Measurements from ENCODE around the gene CPTP. TPM values are rescaled to one million over a fixed set of nuclear protein-coding genes. Genes with fewer than 3 reads are reported as not detected.

CPTP gene
- total and polyA plus RNA-seq, 2 of the 13 experiments (the other 11 are each of a cell fraction or from before 2014, with no cell fraction given), result 5.5 to 9.3 TPM

DNA sequence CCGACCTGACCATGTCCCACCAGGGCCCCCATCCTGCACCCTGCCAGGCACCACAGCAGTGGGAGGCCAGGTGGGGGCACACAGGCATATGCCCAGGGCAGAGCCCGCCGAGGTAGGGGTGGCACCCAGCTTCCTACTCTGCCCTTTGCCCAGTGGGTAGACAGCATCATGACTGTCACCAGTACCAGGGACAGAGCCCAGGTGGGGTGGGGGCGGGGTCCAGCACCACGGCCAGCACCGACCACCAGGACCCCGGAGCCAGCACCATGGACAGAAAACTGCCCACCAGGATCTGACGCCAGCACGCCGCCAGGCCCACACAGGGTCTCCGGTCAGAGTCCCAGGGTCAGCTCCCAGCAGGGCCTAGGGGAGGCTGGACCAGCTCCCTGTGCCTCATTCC lies 10.2 kb downstream of the CPTP start (continued):
- TF ChIP-seq ZNF383 (CRISPR knock-in tag; IDR thresholded peaks at IDR 0.05; ENCODE audit: borderline replicate concordance), result no peak
- peak; percentile 41; the same call in 1 of the 2 replicates for TF ChIP-seq ARID5B (CRISPR knock-in tag; IDR thresholded peaks at IDR 0.05)
- 0 out of 2 replicates have a peak, but pooled peaks have one; percentile 58 for TF ChIP-seq ARNTL (CRISPR knock-in tag; IDR thresholded peaks at IDR 0.05)
- TF ChIP-seq ZNF672 (CRISPR knock-in tag; IDR thresholded peaks at IDR 0.05), result no peak
- no peak for TF ChIP-seq NFYB (CRISPR knock-in tag; IDR thresholded peaks at IDR 0.05)
- no peak for TF ChIP-seq TOE1 (CRISPR knock-in tag; IDR thresholded peaks at IDR 0.05)
- TF ChIP-seq ZNF747 (CRISPR knock-in tag; IDR thresholded peaks at IDR 0.05; ENCODE audit: borderline replicate concordance), result peak; percentile 65; the same call in 1 of the 2 replicates
- TF ChIP-seq BORCS8-MEF2B (CRISPR knock-in tag; IDR thresholded peaks at IDR 0.05), result peak; percentile 78
- peak; percentile 69; the same call in 1 of the 2 replicates for TF ChIP-seq ZNF788 (CRISPR knock-in tag; IDR thresholded peaks at IDR 0.05; ENCODE audit: borderline replicate concordance)
- TF ChIP-seq, protein P1, sequence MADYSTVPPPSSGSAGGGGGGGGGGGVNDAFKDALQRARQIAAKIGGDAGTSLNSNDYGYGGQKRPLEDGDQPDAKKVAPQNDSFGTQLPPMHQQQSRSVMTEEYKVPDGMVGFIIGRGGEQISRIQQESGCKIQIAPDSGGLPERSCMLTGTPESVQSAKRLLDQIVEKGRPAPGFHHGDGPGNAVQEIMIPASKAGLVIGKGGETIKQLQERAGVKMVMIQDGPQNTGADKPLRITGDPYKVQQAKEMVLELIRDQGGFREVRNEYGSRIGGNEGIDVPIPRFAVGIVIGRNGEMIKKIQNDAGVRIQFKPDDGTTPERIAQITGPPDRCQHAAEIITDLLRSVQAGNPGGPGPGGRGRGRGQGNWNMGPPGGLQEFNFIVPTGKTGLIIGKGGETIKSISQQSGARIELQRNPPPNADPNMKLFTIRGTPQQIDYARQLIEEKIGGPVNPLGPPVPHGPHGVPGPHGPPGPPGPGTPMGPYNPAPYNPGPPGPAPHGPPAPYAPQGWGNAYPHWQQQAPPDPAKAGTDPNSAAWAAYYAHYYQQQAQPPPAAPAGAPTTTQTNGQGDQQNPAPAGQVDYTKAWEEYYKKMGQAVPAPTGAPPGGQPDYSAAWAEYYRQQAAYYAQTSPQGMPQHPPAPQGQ (CRISPR knock-in tag; IDR thresholded peaks at IDR 0.05; ENCODE audit: borderline replicate concordance), result no peak
- TF ChIP-seq MXD1 (CRISPR knock-in tag; IDR thresholded peaks at IDR 0.05), result peak; percentile 87
- no peak for TF ChIP-seq ZNF207 (IDR thresholded peaks at IDR 0.05; ENCODE audit: borderline replicate concordance)
- TF ChIP-seq, protein P2, sequence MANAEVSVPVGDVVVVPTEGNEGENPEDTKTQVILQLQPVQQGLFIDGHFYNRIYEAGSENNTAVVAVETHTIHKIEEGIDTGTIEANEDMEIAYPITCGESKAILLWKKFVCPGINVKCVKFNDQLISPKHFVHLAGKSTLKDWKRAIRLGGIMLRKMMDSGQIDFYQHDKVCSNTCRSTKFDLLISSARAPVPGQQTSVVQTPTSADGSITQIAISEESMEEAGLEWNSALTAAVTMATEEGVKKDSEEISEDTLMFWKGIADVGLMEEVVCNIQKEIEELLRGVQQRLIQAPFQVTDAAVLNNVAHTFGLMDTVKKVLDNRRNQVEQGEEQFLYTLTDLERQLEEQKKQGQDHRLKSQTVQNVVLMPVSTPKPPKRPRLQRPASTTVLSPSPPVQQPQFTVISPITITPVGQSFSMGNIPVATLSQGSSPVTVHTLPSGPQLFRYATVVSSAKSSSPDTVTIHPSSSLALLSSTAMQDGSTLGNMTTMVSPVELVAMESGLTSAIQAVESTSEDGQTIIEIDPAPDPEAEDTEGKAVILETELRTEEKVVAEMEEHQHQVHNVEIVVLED (CRISPR knock-in tag; IDR thresholded peaks at IDR 0.05; ENCODE audit: borderline replicate concordance), result no peak
- no peak for TF ChIP-seq HNRNPLL (IDR thresholded peaks at IDR 0.05; ENCODE audit: low read depth, low read length, poor library complexity, severe bottlenecking)
- no peak for TF ChIP-seq ZFY (CRISPR knock-in tag; IDR thresholded peaks at IDR 0.05)
- peak; percentile 65; the same call in 1 of the 2 replicates for TF ChIP-seq MXD4 (CRISPR knock-in tag; IDR thresholded peaks at IDR 0.05)
- peak; percentile 53; the same call in 1 of the 2 replicates for TF ChIP-seq RARA (CRISPR knock-in tag; IDR thresholded peaks at IDR 0.05)
